NB4 (cell line): Measurements from ENCODE around the gene PCSK6.

ENCODE experiments used
- MYC ChIP-seq: IDR thresholded peaks from 2 replicates; pipeline ENCODE4 v1.6.1; 2011; ENCODE audit warnings: low read depth, low read length
- POLR2A ChIP-seq: IDR thresholded peaks from 2 replicates; pipeline ENCODE4 v1.6.1; 2011; ENCODE audit warnings: mild to moderate bottlenecking; ENCODE audit not compliant: insufficient read length; ENCODE audit errors: extremely low read depth
- TF ChIP-seq, protein P1 (sequence below): IDR thresholded peaks from one replicate; pipeline ENCODE4 v1.5.1; 2012; ENCODE audit warnings: low read depth, low read length

DNA sequence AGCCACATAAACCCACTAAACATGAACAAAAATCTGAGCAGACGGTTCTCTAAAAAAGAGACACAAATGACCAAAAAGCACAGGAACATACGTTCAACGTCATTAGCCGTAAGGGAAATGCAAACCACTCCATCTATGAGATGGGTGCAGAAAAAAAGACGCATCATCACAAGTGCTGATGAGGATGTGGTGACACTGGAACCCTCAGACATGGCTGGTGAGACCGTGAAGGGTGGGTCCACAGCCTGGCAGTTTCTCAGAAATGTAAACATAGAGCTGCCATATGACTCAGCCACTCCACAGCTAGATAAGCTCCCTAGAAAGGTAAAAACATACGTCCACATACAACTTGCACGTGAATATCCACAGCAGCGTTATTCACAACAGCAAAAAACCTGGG lies 23.3 kb downstream of the PCSK6 start:
- TF ChIP-seq, protein P1, sequence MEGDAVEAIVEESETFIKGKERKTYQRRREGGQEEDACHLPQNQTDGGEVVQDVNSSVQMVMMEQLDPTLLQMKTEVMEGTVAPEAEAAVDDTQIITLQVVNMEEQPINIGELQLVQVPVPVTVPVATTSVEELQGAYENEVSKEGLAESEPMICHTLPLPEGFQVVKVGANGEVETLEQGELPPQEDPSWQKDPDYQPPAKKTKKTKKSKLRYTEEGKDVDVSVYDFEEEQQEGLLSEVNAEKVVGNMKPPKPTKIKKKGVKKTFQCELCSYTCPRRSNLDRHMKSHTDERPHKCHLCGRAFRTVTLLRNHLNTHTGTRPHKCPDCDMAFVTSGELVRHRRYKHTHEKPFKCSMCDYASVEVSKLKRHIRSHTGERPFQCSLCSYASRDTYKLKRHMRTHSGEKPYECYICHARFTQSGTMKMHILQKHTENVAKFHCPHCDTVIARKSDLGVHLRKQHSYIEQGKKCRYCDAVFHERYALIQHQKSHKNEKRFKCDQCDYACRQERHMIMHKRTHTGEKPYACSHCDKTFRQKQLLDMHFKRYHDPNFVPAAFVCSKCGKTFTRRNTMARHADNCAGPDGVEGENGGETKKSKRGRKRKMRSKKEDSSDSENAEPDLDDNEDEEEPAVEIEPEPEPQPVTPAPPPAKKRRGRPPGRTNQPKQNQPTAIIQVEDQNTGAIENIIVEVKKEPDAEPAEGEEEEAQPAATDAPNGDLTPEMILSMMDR, result no peak
- TF ChIP-seq MYC, result no peak
- no peak for TF ChIP-seq POLR2A
